ENCODE data around the gene LPP.

GRCh38 chr3:188497021-188497420 lies 343.1 kb downstream of the LPP start:
- no peak for TF ChIP-seq POLR2AphosphoS5 (IDR thresholded peaks at IDR 0.05; ENCODE audit: low read depth, low read length)
- no peak for TF ChIP-seq POLR2A (IDR thresholded peaks at IDR 0.05; ENCODE audit: low read depth, low read length)
